ENCODE measurements around the gene PLCB1. TPM values are rescaled to one million over a fixed set of nuclear protein-coding genes. Genes with fewer than 3 reads are reported as not detected.
"Not testable (repeated sequence)": the region's sequence is repeated elsewhere in the genome, so short reads cannot be mapped to it uniquely, and the experiment has no call there.

Gene PLCB1
- total and polyA plus RNA-seq, 4 donors: 1.6 to 43.8 (median 6.1) TPM

GRCh38 chr20:8829256-8829655, 697.2 kb downstream of the PLCB1 start:
- H3K36me3 ChIP-seq (ENCODE audit: control insufficient read depth in 4 of 4, insufficient read depth in 4 of 4, low read length in 4 of 4): no peaks in the 10 kb centered on the region
- H3K27ac ChIP-seq (ENCODE audit: low read depth in 1 of 2, low read length in 1 of 2): no peak overlapping the region
- no peak for ATAC-seq (ENCODE audit: insufficient read depth, low FRiP score)
- H3K9me3 ChIP-seq (ENCODE audit: control insufficient read depth in 4 of 4, insufficient read depth in 3 of 4, low read length in 3 of 4): no peaks in the 10 kb centered on the region
- WGBS, 2 donors: 89 to 93% methylated on average over 5 of the region's 5 CpGs
- H3K4me3 ChIP-seq: no peak overlapping the region
- no peaks in the 10 kb centered on the region for H3K27me3 ChIP-seq (ENCODE audit: control insufficient read depth in 3 of 3, insufficient read depth in 3 of 3, low read length in 2 of 3)
- no peak overlapping the region for H3K9ac ChIP-seq (ENCODE audit: insufficient read depth in 1 of 2, low read length in 2 of 2)
- TF ChIP-seq, protein P1, sequence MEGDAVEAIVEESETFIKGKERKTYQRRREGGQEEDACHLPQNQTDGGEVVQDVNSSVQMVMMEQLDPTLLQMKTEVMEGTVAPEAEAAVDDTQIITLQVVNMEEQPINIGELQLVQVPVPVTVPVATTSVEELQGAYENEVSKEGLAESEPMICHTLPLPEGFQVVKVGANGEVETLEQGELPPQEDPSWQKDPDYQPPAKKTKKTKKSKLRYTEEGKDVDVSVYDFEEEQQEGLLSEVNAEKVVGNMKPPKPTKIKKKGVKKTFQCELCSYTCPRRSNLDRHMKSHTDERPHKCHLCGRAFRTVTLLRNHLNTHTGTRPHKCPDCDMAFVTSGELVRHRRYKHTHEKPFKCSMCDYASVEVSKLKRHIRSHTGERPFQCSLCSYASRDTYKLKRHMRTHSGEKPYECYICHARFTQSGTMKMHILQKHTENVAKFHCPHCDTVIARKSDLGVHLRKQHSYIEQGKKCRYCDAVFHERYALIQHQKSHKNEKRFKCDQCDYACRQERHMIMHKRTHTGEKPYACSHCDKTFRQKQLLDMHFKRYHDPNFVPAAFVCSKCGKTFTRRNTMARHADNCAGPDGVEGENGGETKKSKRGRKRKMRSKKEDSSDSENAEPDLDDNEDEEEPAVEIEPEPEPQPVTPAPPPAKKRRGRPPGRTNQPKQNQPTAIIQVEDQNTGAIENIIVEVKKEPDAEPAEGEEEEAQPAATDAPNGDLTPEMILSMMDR (IDR thresholded peaks at IDR 0.05; ENCODE audit: control extremely low read depth, extremely low read depth): no peak
- no peak for DNase-seq
- H3K4me1 ChIP-seq (ENCODE audit: control insufficient read depth in 5 of 5, insufficient read depth in 5 of 5, low read length in 5 of 5): no peaks in the 10 kb centered on the region

- not testable (repeated sequence) for H3K36me3 ChIP-seq (ENCODE audit: control insufficient read depth in 4 of 4, insufficient read depth in 4 of 4, low read length in 4 of 4); H3K9me3 ChIP-seq (ENCODE audit: control insufficient read depth in 4 of 4, insufficient read depth in 3 of 4, low read length in 3 of 4); DNase-seq; H3K27me3 ChIP-seq (ENCODE audit: control insufficient read depth in 3 of 3, insufficient read depth in 3 of 3, low read length in 2 of 3); H3K27ac ChIP-seq (ENCODE audit: low read depth in 1 of 2, low read length in 1 of 2); H3K4me3 ChIP-seq; H3K9ac ChIP-seq (ENCODE audit: insufficient read depth in 1 of 2, low read length in 2 of 2); H3K4me1 ChIP-seq (ENCODE audit: control insufficient read depth in 5 of 5, insufficient read depth in 5 of 5, low read length in 5 of 5); ATAC-seq (ENCODE audit: insufficient read depth, low FRiP score)
- WGBS, 2 donors: 94 to 96% methylated on average over 3 of the region's 3 CpGs
Measured at GRCh38 chr20:8834294-8834693, 702.2 kb downstream of the PLCB1 start.

- H3K27me3 ChIP-seq (ENCODE audit: control insufficient read depth in 3 of 3, insufficient read depth in 3 of 3, low read length in 2 of 3): no peaks in the 10 kb centered on the region
- no peak for ATAC-seq (ENCODE audit: insufficient read depth, low FRiP score)
- H3K4me3 ChIP-seq: no peak overlapping the region
- H3K9me3 ChIP-seq (ENCODE audit: control insufficient read depth in 4 of 4, insufficient read depth in 3 of 4, low read length in 3 of 4): no peaks in the 10 kb centered on the region
- no peak for DNase-seq
- no peak overlapping the region for H3K9ac ChIP-seq (ENCODE audit: insufficient read depth in 1 of 2, low read length in 2 of 2)
- TF ChIP-seq, protein P1 (IDR thresholded peaks at IDR 0.05; ENCODE audit: control extremely low read depth, extremely low read depth): no peak
- H3K4me1 ChIP-seq (ENCODE audit: control insufficient read depth in 5 of 5, insufficient read depth in 5 of 5, low read length in 5 of 5): peaks cover 0 to 4% (median 0%) of the 10 kb centered on the region in 5 donors
- WGBS, 2 donors: 43 to 94% methylated on average over 1 of the region's 1 CpG
- no peak overlapping the region for H3K27ac ChIP-seq (ENCODE audit: low read depth in 1 of 2, low read length in 1 of 2)
- H3K36me3 ChIP-seq (ENCODE audit: control insufficient read depth in 4 of 4, insufficient read depth in 4 of 4, low read length in 4 of 4): no peaks in the 10 kb centered on the region
Measured at GRCh38 chr20:8834851-8835250, 702.8 kb downstream of the PLCB1 start.

- Histone ChIP-seq H3K9me3 (ENCODE audit: control insufficient read depth in 4 of 4, insufficient read depth in 3 of 4, low read length in 3 of 4) (no peaks in the 10 kb centered on the region), H3K4me1 (ENCODE audit: control insufficient read depth in 5 of 5, insufficient read depth in 5 of 5, low read length in 5 of 5) (peaks cover 0 to 4% (median 0%) of the 10 kb centered on the region in 5 donors), H3K9ac (ENCODE audit: insufficient read depth in 1 of 2, low read length in 2 of 2) (no peak overlapping the region), H3K27me3 (ENCODE audit: control insufficient read depth in 3 of 3, insufficient read depth in 3 of 3, low read length in 2 of 3) (no peaks in the 10 kb centered on the region), H3K4me3 (no peak overlapping the region), H3K27ac (ENCODE audit: low read depth in 1 of 2, low read length in 1 of 2) (no peak overlapping the region), H3K36me3 (ENCODE audit: control insufficient read depth in 4 of 4, insufficient read depth in 4 of 4, low read length in 4 of 4) (no peaks in the 10 kb centered on the region)
- ATAC-seq (ENCODE audit: insufficient read depth, low FRiP score) (no peak), DNase-seq (no peak)
- TF ChIP-seq, protein P1 (IDR thresholded peaks at IDR 0.05; ENCODE audit: control extremely low read depth, extremely low read depth): no peak
Measured at GRCh38 chr20:8837396-8837795, 705.3 kb downstream of the PLCB1 start.
